HG02678 (cell line): ENCODE measurements around the gene C19orf12.
A peak's percentile ranks its signal among the peaks of the same experiment; 100 is the strongest.
"Not testable (repeated sequence)": the region's sequence is repeated elsewhere in the genome, so short reads cannot be mapped to it uniquely, and the experiment has no call there.

Source experiments
- ATAC-seq: cut with Tn5 transposase; IDR thresholded peaks from one replicate; pipeline ENCODE4 v1.9.1; 2021; ENCODE audit warnings: mild to moderate bottlenecking, moderate library complexity; ENCODE audit not compliant: unreplicated experiment

C19orf12 gene

DNA sequence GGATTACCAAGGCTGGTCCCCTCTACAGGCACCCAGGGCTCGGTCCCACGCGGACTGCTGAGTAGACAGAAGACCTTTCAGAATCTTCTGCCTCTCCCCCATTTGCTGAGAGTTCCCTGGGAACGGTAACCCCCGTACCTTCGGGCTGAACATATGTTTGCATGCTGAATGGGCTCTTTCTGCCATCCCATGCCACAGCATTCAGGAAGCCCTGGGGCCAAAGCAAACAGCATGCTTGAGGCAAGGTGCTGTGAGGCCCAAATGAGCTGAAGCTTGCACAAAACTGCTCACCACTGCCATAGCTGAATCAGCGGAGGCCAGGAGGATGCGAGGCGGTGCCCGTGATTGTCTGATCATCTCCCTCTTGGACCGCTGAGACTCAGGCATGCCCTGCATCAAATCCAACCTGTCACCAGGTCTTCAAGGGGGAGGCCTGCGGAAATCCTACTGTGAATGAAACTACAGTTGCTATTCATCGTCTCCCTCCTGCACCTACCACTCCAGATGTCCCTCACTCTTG is 16.3 kb upstream of the C19orf12 start:
- no peak for ATAC-seq

DNA sequence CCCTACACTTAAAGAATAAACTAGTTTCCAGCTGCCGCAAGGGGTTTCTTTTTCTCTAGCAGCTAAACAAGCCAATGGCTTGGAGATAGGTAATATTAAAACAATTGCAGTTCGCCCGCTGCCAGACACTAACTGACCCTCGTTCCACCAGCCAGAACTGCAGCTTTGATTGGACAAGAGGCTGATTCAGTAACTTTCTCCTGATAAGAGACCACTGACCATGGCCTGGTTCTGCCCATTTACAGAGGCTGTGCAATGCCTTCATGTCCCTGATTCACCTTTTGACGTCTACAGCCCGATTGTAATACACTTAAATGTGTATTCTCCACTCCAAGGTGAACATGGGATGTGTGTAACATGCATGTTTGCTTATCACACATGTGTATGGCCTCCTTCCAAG is 12.8 kb upstream of the C19orf12 start:
- ATAC-seq: no peak

DNA sequence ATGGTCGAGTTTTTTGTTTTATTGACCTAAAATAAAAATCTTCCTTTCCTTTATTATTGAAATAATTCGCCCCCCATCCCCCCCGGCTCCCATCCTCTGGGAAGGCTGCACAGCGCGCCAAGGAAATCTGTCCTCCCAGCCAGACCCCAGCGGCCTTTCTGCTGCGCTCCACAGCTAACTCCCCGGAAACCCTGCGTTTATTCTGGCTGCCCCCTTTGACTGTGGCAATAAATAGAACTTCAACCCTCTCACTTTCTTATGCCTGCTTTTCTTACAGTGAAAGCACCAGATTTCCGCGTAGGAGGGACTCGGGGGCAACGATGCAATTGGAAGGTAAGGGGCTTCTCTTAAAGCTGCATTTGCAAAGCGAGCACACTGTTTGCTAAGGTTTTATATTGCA is 9.7 kb upstream of the C19orf12 start:
- ATAC-seq: no peak

DNA sequence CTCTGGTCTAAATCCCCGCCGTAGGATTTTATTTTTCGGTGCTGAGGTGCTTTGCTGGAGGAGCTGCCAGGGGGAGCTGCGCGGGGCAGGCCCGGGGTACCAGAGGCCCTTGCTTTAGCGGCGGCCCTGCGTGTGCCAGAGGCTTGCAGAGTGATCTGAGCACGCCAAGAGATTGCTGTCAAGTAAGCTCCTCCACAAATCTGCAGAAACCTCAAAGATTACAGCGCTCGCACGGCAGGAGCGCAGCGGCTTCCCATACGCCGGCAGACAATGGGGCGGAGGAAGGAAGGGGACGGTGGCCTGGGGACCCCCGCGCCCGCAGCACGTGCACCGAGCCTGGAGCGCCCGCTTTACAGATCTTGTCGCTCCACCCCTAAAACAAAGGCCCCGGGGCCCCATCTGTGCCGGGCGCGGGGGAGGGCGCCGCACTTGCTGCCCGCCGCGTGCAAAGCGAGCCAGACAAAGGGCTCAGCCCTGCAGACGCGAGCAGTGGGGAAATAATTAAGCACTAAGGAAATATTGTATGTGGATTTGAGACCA is 9.1 kb upstream of the C19orf12 start:
- no peak for ATAC-seq

DNA sequence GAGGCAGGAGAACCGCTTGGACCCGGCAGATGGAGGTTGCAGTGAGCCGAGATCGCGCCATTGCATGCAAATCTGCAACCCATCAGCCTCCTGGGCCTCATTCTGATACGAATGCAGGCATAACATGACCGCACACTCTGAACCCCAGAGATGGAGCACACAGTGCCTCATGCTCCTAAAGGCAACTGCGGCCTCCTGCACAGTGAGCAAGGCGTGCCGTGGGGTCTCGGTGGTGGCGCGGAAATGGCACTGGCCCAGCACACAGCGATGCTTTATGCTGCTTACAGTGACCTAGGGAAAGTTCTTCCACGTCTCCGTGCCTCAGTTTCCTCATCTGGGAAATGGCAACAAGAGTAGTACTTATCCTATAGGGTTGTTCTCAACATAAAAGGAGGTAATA is 2.0 kb upstream of the C19orf12 start:
- no peak for ATAC-seq

DNA sequence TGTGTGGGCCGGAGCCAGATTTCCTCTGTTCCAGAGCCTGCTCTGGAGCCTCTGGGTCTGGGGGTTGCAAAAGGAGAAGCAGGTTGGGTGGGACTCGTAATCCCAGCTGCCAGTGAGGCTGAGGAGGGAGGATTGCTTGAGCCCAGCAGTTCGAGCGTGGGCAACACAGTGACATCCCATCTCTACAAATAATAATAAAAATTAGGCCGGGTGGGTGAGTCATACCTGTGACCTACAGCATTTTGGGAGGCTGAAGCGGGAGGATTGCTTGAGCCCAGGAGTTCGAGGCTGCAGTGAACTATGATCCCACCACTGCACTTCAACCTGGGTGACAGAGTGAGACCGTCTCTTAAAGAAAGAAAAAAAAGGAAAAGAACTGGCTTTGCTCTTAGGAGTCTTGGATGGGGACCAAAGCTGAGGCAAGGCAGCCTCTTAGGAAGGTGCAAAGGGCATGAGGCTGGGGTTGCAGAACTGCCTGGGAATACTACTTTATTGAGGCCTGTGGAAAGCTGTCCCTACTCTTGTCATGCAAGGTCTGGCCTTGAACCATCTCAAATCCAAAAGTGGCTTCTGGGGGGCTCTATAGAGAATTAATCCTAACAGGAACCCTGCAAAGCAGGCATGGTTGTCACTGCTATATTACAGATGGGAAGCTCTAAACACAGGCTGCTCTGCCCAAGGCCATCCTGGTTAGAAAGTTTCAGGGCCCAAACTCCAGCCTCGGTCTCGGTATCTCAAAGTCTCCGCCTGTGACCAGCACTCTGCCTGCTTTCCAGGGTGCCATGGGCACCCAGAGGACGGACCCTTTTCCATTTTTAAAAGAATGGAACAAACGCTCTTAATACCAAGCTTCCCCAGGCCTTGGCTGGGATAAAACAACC is 880 bp upstream of the C19orf12 start:
- ATAC-seq: peak; percentile 6

DNA sequence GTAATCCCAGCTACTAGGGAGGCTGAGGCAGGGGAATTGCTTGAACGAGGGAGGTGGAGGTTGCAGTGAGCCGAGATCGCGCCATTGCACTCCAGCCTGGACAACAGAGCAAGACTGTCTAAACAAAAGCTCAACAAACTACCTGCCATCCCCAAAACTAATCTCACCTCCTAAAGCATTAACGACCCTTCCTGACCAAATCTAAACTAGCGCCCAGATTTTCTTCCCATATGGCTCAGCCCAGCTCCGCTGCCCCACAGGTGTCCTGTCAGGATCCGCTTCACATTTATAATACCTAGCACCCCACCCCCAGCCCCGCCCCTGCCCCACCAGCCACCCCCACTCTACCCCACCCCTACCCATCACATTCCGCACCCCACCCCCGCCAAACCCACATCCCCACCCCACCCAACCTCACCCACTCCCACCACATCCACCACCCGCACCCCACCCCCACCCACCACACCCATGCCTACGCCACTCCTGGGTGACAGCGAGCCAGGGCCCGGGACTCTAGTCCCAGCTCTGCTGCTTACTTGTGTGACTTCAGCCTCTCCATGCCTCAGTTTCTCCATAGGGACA is 599 bp downstream of the C19orf12 start:
- peak; percentile 14 for ATAC-seq

DNA sequence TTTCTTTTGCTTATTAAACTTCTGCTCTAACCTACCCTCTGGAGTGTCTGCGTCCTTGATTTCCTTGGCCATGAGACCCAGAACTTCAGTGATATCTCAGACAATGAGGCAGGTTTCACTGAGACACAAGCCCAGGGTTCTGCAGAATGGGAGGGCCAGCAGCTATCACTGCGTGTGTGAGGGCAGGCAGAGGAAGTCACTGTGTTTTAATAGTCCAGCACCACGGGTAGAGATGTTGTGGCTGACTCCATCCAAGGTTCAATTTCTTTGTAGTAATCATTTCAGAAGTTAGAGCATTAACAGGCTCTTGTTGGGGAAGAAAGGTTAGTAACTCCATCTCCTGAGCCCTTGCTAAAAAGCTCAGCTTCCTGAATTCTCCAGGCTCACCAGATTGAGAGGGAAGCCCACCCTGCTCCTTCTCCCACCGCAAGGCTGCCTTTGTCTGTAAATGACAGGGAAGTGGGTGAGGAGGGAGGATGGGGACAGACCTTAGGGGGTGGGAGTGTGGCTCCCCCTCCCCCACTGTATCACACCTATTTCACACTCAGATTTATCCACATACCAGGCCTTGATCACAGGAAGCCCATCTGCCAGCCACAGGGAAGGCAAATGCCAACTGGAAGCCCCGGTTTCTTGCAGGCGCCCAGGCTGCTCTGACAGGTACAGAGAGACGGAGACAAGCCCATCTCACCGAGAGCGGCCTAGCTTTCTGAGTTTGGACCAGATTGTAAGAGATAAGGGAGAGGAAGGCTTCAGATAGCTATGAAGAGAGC is 2.1 kb downstream of the C19orf12 start:
- ATAC-seq: no peak

DNA sequence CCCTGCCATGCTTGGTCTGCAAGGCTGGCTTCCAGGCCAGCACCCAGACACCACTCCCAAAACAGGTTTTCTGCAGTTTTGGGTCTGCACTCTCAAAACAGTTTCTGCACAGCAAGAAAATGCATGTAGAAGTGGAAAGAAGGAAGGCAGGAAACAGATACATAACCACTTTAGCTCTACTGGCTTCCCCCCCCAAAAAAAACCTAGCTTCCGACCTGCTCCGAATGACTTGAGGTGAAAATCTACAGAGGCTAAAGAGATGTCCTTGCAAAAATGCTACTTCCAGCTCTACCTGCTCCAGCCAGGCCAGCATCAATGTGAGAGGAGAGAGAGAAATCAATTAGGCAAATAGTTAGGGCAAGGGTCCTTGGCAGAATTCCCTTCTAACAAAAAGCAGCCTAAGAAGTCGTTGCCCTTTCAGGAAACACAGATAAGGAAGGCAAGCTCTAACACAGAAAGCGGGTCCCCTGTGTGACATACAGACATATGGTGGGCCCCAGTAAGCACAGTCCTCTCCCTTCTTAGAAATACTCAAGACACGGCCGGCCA is 3.4 kb downstream of the C19orf12 start:
- no peak for ATAC-seq

DNA sequence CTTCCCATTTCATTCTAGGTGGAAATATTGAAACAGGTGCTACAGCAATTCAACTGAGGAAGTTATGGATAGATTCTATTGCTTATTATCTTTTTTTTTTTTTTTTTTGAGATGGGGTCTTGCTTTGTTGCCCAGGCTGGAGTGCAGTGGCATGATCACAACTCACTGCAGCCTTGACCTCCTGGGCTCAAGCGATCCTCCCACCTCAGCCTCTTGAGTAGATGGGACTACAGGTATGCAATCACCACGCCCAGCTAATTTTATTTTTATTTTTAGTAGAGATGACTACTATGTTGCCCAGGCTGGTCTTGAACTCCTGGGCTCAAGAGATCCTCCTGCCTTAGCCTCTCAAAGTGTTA is 5.6 kb downstream of the C19orf12 start:
- ATAC-seq: not testable (repeated sequence)

DNA sequence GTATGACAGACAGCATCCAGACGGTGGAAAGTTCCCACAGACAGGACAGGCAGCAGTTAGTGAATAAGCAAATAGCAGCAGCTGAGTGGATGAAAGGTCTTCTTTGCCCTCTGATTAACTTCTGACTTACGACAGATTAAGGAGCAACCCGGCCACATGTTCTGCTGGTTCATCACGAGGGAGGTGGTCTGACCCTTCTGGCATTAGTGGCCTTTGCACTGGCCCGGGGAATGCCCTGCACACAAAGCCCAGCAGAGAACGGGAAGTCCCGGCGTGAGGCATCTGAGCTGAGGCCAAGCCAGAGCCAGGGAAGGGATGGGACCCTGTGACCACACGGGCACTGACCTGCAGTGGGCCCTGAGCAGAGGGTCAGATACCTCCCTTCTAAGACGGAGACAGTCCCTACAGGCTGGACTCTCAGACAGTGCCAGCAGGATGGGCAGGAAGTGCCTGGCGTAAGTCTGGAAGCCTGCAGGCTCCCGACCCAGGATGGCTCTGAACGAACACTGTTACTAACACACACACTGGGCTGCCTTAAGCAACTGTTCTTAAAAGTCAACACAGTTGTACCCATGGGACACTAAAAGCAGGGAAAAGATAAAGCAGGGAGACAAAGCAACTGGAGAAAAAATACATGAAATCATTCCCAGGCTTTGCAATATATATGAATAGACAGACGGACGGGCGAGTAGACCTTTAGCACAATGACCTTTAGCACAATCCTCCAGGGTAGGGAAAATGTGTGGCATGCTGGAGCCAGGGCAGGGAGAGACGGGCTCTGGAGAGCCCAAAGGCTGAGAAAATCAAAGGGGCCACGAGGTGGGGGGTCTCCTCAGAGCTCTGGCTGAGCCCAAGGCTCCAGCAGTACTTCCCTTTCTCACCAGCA is 6.3 kb downstream of the C19orf12 start:
- ATAC-seq: no peak

DNA sequence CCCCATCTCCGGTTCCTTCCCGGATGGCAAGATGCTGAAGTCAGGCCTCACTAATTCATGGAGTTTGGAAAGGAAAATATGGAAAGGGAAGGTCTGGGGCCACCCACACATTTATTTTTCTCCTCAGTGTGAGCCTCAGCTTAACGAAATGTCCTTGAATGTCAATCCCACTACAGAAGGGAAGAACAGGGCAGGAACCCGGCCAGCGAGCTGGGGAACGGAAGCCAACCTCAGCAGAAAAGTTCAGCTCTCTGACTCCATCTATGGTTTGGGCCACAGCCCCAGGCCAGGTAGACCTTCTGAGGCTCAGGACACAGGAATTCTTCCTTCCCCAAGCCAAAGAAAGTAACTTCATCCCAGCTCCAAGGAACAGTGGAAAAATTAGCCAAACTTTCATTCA is 8.4 kb downstream of the C19orf12 start:
- ATAC-seq: no peak

DNA sequence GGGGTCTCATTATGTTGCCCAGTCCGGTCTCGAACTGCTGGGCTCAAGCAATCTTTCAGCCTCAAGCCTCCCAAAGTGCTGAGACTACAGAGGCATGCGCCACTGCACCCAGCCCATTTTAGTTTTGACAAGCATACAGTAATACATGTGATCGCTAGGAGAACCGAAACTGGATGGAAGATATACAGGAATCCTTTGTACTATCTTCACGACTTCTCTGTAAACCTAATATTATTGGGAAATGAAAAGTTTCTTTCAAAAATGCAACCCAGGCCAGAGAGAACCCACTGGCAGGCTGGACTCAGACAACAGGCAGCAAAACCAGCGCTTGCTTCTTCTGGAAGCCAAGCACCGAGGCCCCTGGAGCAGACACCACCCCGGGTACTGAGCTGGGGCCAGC is 9.4 kb downstream of the C19orf12 start:
- ATAC-seq: no peak

DNA sequence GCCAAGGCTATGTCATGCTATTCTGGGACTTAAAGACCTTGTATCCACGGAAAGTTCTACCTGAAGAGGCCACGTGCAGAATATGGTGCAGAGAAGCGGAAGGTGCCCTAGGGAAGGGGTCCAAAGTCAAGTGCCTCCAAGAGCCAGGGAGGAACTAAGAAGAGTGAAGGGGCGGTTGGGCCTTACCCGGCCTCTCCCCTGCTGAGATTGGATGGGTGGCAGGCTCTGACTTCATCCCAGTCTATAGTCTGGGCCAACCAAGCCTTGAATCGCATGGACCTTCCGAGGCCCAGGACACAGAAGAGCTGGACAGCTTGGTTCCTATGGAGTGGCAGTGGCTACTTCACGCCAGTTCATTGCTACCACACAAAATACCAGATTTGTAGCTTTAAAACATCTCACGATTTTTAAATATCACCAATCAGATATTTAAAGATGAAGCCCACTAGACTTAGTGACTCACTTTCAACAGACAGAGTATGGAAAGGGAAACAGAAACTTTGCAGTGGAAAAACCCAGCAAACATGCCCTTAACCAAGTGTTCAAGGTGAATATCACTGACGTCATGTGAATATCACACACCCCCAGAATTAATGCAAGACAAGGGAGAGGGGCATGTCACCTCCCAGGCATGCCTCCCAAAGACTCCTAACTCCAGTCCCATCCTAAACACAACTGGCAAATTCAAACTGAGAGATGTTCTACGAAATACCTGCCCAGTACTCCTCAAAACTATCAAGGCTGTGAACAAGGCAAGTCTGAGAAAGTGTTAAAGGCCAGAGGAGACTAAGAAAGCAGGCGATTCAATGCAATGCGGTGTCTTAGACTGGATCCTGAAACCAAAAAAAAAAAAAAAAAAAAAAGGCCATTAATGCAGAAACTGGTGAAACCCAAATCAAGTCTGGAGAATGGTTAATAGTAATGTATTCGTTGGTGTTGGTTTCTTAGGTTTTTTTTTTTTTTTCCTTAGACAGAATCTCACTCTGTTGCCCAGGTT is 10.2 kb downstream of the C19orf12 start:
- peak; percentile 79 for ATAC-seq

DNA sequence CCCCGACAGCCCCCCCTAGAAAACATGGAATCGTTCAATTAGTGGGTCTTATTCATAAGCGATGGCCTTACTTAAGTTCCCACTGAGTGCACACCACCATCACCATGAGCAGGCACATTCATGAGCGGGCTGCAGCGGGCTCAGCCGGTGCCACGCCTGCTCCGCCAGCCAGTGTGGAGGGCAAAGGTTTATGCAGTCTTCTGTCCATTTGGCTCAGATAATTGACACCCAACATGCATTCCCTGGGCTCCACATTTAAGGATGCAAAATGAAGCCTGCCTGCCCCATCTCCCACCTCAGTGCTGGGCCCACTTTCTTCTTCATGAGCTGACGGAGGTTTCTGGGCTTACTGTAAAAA is 12.1 kb downstream of the C19orf12 start:
- ATAC-seq: no peak

DNA sequence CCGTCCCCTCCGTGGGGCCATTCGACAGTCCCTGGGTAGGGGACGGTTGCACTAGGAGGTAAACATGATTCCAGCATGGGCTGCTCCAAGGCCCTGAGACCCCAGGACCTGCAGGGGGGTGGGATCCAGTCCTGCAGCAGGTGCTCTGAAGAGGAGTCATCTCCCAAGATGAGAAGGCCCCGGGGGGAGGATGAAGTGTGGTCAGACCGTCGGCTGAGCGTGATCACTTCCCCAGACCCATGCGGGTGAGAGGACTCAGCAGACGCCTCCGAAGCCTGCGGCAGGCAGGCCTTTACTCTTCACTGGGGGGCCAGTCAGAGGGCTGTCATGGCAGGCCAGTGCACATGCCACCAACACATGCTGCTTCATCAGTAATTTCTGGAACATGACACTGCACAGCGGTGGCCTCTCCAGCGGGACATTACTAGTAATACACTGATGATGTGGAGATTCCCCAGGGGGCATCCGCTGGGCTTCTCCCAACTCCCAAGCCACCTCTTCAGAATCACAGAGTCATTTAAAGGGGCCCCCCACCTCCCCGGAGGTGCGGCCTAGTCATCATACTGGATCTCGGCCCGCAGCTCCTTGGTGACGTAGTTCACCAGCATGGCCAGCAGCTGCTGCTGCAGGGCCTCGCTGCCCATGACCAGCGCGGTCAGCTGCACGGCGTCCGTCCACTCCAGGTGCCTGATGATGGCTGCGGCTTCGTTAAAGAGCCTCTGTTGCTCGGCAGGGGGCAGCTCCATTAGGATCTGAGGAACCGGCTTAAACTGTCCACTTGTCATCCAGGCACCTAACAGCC is 12.7 kb downstream of the C19orf12 start:
- no peak for ATAC-seq

DNA sequence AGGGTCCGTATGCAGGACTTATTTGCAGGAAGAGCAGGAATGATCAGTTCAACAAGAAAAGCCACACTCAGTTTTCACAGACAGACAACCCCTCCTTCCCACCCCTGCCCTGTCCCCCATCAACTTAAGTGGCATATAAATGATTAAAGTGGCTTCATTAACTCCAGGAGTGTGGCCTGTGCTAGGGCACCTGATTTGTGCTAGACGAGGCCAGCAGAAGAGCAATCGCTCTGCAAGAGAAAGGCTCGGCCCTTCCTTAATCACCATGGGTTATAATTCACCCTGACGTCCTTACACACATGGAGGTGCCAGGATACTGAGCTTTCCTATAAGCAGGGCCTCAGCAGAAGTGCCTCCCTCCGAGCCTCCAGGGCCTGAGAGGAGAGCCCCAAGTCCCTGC is 14.6 kb downstream of the C19orf12 start:
- ATAC-seq: no peak

DNA sequence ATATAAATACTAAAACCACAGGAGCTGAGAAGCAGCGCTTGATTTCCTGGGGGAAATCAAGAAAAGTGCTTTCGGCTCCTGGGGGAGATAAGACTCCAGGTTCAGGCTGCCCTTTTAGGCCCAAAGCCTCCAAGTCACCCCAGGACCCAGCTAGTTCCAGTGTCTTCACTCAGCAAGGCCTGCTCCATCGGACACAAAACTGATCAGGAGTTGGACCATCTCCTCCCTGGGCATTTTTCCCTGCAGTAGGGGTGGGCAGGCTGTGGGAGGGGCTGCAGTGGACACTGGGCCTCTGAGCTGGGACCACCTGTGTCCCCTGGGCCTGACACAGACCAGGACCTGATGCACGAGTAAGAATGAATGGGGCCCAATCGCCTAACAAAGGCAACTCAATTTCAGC is 15.2 kb downstream of the C19orf12 start:
- ATAC-seq: no peak
